PFSK-1 (cell line): Measurements from ENCODE around the gene ZNF619.

ENCODE experiments used
- FOXP2 ChIP-seq: optimal IDR thresholded peaks from 2 replicates; pipeline ENCODE3; 2011; ENCODE audit warnings: borderline replicate concordance, control low read depth, inconsistent platforms; ENCODE audit not compliant: insufficient read depth; ENCODE audit errors: extremely low read length, extremely low read depth
- POLR2AphosphoS5 ChIP-seq: IDR thresholded peaks from 2 replicates; pipeline ENCODE4 v1.6.1; 2012; ENCODE audit warnings: low read depth, mild to moderate bottlenecking, control low read depth, low read length, moderate library complexity
- SIN3A ChIP-seq: IDR thresholded peaks from 2 replicates; pipeline ENCODE4 v1.6.1; 2012; ENCODE audit warnings: mild to moderate bottlenecking, low read length, moderate library complexity, borderline replicate concordance; ENCODE audit not compliant: insufficient read depth
- TAF1 ChIP-seq: IDR thresholded peaks from 2 replicates; pipeline ENCODE4 v1.6.1; 2012; ENCODE audit warnings: low read length, control low read depth, borderline replicate concordance; ENCODE audit not compliant: insufficient read depth
- TF ChIP-seq, protein P1 (sequence below), 2 experiments: IDR thresholded peaks; 2 replicates each; pipeline versions ENCODE4 v1.6.1 to v1.8.0; 2011 to 2012; ENCODE audit warnings: low read depth in 2 of 2, low read length in 2 of 2, control low read depth in 1 of 2, inconsistent platforms in 1 of 2, mild to moderate bottlenecking in 1 of 2, moderate library complexity in 1 of 2; ENCODE audit not compliant: insufficient read depth in 1 of 2

ZNF619 gene

GRCh38 chr3:40468018-40468417 lies 8.9 kb upstream of the ZNF619 start:
- TF ChIP-seq TAF1 = no peak
- TF ChIP-seq POLR2AphosphoS5 = no peak
- TF ChIP-seq, protein P1, sequence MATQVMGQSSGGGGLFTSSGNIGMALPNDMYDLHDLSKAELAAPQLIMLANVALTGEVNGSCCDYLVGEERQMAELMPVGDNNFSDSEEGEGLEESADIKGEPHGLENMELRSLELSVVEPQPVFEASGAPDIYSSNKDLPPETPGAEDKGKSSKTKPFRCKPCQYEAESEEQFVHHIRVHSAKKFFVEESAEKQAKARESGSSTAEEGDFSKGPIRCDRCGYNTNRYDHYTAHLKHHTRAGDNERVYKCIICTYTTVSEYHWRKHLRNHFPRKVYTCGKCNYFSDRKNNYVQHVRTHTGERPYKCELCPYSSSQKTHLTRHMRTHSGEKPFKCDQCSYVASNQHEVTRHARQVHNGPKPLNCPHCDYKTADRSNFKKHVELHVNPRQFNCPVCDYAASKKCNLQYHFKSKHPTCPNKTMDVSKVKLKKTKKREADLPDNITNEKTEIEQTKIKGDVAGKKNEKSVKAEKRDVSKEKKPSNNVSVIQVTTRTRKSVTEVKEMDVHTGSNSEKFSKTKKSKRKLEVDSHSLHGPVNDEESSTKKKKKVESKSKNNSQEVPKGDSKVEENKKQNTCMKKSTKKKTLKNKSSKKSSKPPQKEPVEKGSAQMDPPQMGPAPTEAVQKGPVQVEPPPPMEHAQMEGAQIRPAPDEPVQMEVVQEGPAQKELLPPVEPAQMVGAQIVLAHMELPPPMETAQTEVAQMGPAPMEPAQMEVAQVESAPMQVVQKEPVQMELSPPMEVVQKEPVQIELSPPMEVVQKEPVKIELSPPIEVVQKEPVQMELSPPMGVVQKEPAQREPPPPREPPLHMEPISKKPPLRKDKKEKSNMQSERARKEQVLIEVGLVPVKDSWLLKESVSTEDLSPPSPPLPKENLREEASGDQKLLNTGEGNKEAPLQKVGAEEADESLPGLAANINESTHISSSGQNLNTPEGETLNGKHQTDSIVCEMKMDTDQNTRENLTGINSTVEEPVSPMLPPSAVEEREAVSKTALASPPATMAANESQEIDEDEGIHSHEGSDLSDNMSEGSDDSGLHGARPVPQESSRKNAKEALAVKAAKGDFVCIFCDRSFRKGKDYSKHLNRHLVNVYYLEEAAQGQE (IDR thresholded peaks at IDR 0.05; ENCODE audit: insufficient read depth in 1 of 2, low read depth in 2 of 2, low read length in 2 of 2) = no peak
- TF ChIP-seq FOXP2 = no peak

GRCh38 chr3:40470701-40471100 lies 6.2 kb upstream of the ZNF619 start:
- TF ChIP-seq SIN3A = no peak
- TF ChIP-seq FOXP2 = no peak
- TF ChIP-seq, protein P1 (IDR thresholded peaks at IDR 0.05; ENCODE audit: insufficient read depth in 1 of 2, low read depth in 2 of 2, low read length in 2 of 2) = no peak
- TF ChIP-seq POLR2AphosphoS5 = no peak
- TF ChIP-seq TAF1 = no peak

GRCh38 chr3:40477666-40478065 lies 744 bp downstream of the ZNF619 start:
- TF ChIP-seq FOXP2 (no peak), POLR2AphosphoS5 (no peak), SIN3A (no peak)
- TF ChIP-seq, protein P1 (IDR thresholded peaks at IDR 0.05; ENCODE audit: insufficient read depth in 1 of 2, low read depth in 2 of 2, low read length in 2 of 2) = no peak

DNA sequence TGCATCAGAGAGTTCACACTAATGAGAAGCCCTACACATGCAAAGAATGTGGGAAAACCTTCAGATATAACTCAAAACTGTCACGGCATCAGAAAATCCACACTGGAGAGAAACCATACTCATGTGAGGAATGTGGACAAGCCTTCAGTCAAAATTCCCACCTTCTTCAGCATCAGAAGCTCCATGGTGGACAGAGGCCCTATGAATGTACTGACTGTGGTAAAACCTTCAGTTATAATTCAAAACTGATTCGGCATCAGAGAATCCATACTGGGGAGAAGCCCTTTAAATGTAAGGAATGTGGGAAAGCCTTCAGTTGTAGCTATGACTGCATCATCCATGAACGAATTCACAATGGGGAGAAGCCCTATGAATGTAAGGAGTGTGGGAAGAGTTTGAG lies 10.2 kb downstream of the ZNF619 start:
- TF ChIP-seq, protein P1 (IDR thresholded peaks at IDR 0.05; ENCODE audit: insufficient read depth in 1 of 2, low read depth in 2 of 2, low read length in 2 of 2) = no peak
- no peak for TF ChIP-seq FOXP2
- TF ChIP-seq POLR2AphosphoS5 = no peak
- no peak for TF ChIP-seq TAF1
- TF ChIP-seq SIN3A = no peak

GRCh38 chr3:40490916-40491315 lies 14.0 kb downstream of the ZNF619 start:
- TF ChIP-seq FOXP2 = no peak
- TF ChIP-seq POLR2AphosphoS5 = no peak
- TF ChIP-seq, protein P1 (IDR thresholded peaks at IDR 0.05; ENCODE audit: insufficient read depth in 1 of 2, low read depth in 2 of 2, low read length in 2 of 2) = no peak
- TF ChIP-seq TAF1 = no peak
- no peak for TF ChIP-seq SIN3A
